NCI-H526 treated with DMSO at 0.1 percent for 48 hours (cell line): ENCODE measurements around the gene ENPEP.
A peak's percentile ranks its signal among the peaks of the same experiment; 100 is the strongest.
"Not testable (repeated sequence)": the region's sequence is repeated elsewhere in the genome, so short reads cannot be mapped to it uniquely, and the experiment has no call there.

Experiments
- DNase-seq: peaks from one replicate; lab custom pipeline; 2025; lab: John Stamatoyannopoulos, UW

The ENPEP gene

GRCh38 chr4:110485452-110485851 lies 9.5 kb downstream of the ENPEP start:
- no peak for DNase-seq

DNA sequence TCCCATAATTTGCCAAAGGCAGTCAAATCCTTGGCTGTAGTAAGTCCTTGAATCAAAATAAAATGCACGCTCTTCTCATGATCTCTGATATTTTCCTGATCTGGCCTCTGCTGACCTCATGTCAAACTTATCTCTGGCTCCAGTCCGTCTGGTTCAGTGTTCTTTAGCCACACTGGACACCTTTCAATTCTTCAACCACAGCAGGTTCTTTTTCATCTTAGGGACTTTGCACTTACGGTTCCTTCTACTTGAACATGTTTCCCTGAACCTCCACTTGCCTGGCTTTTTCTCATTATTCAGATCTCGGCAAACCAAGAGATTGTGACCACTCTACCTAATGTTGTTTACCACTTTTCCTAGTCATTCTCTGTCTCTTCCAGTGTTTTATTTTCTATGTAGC lies 10.3 kb downstream of the ENPEP start:
- no peak for DNase-seq

- DNase-seq, result not testable (repeated sequence)
These were observed 10.9 kb downstream of the ENPEP start for GRCh38 chr4:110486850-110487249.

DNA sequence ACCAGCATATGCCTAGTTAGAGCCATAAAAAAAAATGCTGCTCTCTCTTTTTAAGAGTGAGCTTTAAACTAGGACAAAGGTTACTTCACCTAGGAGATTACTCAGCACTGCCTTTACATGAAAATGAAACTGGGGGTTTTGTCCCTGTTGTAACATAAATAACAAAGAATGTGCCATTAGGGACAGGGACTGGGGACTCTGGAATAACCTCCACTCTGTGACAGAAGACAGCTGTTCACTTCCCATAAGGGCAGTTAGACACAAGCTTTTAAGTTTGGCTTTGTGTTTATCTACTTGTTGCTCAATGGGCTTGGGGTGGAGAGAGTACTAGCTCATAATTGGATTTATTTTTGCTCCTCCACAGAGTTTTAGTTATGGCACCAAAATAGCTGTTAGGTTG lies 11.9 kb downstream of the ENPEP start:
- DNase-seq, result no peak

DNA sequence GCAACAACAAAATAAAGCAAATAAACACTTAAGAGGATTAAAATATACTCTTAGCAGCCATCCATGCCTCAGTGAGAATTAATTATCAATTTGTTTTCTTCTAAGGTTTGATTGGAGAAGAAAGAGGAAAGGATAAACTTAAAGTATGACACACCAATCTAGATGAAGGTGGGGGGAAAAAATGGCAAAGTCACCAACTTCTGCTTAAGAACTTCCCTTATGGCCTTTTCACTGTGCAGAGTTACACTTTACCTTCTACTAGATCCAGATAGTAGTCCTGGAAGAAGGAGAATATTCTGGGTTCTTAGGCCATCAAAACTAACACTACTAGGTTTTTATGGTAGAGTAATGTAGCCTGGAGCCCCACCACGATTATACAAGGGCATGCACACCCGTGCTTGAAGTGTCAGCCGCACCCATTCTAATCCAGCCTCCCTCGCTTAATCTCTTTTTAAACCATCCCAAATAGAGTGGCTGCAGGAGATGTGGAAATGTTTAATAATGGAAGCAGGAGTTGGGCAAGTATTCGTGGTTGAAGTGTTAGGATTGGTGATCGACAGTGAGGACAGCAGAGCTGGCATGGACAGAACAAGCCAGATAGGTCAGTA lies 14.1 kb downstream of the ENPEP start:
- no peak for DNase-seq

GRCh38 chr4:110492522-110492921 lies 16.6 kb downstream of the ENPEP start:
- DNase-seq, result no peak

GRCh38 chr4:110493520-110493919 lies 17.6 kb downstream of the ENPEP start:
- no peak for DNase-seq

DNA sequence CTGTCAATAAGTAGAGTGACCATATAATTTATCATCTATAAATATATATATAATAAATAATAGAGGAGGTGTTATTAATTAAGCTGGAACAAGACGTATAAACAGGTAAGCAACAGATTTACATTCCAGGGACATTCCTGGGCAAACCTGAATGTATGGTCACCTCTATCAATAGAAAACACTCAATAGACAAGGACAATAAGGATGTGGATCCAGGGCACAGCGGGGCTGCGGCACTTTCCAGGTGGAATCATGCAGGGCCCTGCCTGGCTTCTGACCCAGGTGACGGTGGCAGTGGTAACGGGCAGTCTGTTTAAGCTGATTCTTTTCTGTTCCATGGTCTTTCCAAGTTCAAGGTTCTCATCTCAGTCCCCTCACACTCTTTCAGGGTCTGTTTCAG lies 22.5 kb downstream of the ENPEP start:
- DNase-seq, result no peak

- no peak for DNase-seq
These were observed 23.2 kb downstream of the ENPEP start for GRCh38 chr4:110499126-110499525.

DNA sequence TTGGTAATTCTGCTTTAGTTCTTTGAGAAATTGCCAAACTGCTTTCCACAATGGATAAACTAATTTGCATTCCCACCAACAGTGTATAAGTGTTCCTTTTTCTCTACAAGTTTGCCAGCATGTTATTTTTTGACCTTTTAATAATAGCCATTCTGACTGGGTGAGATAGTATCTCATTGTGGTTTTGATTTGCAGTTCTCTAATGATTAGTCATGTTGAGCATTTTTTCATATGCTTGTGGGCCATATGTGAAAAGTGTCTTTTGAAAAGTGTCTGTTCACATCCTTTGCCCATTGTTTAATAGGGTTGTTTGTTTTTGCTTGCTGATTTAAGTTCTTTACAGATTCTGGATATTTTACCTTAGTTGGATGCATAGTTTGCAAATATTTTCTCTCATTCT lies 25.9 kb downstream of the ENPEP start:
- no peak for DNase-seq

GRCh38 chr4:110503270-110504083 lies 27.5 kb downstream of the ENPEP start:
- no peak for DNase-seq

DNA sequence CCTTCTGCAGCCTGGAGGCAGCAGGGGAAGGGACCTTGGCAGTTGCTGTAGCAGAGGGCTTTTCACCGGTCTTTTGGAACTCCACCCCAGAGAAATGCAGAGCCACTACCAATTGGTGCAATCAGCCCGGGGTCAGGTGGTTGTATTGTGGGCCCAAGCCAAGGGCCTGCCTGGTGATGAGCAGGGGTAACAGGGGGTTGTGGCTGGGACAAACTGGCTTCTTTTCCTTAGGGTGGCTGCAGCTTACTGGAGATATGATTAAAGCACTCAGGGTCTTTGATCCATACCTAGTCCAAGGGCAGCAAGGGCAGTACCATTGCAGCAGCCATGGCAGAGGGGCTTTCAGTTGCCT lies 28.1 kb downstream of the ENPEP start:
- DNase-seq, result no peak

DNA sequence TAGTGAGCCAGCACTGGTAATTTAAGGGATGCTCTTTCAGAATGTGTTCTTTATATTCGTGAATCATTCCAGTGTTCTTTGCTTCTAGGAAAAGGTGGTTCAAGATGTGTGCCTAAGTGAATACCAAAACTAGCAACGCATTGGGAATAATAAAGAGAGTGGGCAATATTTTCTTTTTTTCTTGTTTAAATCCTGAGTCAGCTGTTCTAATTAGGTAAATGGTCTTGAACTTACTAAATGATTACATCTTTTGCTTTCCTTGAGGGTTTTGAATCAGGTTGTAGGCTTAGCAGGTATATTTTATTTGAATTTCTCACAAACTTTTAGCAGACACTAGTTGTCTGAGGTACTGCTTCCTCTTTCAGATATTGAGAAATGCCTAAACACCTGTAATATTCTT lies 29.5 kb downstream of the ENPEP start:
- DNase-seq, result no peak

DNA sequence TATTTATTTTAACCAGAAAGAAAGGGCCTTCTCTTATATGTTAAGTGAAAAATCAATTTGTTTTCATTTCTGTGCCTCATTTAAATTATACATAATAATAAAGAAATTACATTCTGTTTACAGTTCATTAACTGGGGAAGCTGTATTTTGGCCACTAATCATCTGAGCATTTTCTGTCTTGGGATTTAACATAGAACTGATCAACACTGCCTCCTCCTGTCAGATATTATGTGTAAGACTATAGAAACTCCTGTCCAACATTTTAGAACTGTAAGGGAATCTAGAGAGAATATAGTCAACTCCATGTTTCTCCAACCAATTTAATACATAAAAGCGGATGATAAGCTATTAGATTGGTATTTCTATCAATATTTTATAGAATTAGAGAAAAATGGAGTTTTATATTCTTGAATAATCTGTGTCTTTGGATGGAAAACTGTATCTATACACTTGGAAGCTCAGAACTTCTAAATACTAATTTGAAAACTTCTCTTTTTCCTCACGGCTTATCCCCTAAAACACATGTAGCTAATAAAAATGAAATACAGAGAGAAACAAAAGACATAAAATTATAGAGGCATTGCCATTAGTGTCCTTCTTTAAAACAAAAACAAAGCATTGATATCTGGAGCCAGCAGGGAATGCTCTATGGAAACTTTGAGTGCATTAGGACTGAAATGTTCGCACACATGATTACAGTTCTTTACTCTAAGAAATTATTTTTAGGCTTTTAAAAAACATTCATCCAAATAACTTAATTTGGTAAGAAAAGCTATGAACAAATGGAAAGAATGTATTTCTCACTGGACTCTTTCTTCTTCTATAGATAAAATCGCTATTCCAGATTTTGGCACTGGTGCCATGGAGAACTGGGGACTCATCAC lies 33.1 kb downstream of the ENPEP start:
- DNase-seq, result peak; percentile 5

GRCh38 chr4:110510277-110510676 lies 34.3 kb downstream of the ENPEP start:
- peak; percentile 39 for DNase-seq

GRCh38 chr4:110510955-110511544 lies 35.1 kb downstream of the ENPEP start:
- DNase-seq, result peak; percentile 58

GRCh38 chr4:110512901-110513300 lies 36.9 kb downstream of the ENPEP start:
- DNase-seq, result no peak

DNA sequence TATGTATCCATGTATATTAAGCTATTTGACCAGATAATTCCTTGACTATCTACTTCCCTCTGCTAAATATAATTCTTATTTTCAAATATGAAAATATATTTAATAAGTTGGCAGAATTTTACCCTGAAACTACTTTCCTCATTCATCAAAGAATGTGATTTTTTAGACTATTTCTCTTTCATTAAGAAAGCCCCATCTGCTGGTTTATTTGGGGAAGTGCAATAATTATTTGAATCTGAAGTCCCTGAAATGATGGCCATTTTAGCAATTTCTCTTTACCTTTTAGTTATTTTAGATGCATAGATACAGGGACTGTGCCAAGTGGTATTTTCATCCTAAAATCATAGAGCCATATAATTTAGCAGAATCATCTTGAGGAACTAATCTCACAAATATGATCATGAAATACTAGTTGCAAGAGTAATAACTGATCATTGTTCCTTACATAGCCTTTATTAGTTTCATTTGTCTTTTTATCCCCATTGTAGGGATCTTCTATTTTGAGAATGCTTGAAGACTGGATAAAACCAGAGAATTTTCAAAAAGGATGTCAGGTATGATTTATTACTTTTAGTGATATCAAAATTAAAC lies 39.0 kb downstream of the ENPEP start:
- DNase-seq, result peak; percentile 26

GRCh38 chr4:110515676-110516075 lies 39.7 kb downstream of the ENPEP start:
- no peak for DNase-seq

DNA sequence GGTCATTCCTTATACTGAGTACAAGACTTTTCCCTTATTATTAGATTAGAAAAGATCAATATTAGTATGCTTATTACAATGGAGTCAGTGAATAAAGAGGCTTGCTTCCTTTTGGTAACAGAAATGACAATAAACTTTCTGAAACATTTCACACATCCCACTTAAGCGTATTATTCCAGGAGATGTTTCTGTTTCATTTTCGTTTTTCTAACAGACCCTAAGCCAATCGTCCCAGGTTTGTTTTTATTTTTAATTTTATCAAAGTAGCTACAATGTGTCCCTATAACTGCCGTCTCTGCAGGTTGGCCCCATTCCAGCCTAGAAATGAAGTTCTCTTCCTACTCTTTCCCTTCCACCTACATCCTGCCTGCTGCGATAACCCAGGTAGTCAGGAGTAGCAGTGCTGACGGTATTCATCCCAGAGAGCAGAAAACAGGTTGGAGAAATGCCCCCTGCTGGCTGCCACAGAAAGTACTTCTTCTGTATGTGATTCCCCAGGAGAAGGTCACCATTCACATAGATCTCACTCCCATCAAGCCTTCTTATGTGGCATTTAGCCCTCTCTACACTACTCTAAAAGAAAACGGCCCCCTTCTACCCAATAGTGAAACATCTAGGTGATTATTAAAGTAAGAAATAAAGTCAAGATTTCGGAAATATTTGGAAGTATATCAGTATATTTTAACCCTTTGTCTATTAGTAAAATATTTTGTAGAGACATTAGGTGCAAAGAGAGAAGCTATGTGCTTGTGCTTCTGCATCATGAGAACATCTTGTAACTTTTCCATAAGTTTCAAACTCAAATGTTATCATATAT lies 40.4 kb downstream of the ENPEP start:
- DNase-seq, result peak; percentile 78

GRCh38 chr4:110518889-110519490 lies 43.0 kb downstream of the ENPEP start:
- peak; percentile 2 for DNase-seq
